ENCODE data around the gene PSMA8. TPM values are rescaled to one million over a fixed set of nuclear protein-coding genes. Genes with fewer than 3 reads are reported as not detected.

The PSMA8 gene
- total RNA-seq, 6 experiments from 2014 or later = not detected

- Mint-ChIP-seq H3K9me3 (no peaks in the 10 kb centered on the region), H3K27ac (no peak overlapping the region), H3K36me3 (ENCODE audit: low read depth) (no peaks in the 10 kb centered on the region), H3K4me3 (no peak overlapping the region), H3K27me3 (ENCODE audit: insufficient read depth) (peaks cover 3% of the 10 kb centered on the region), H3K4me1 (ENCODE audit: low read depth) (no peaks in the 10 kb centered on the region)
- DNase-seq = no peak
- no peak for TF ChIP-seq CTCF (IDR thresholded peaks at IDR 0.05)
Observed at GRCh38 chr18:26208977-26209376, 75.3 kb downstream of the PSMA8 start.

GRCh38 chr18:26210147-26210546 lies 76.5 kb downstream of the PSMA8 start:
- H3K36me3 Mint-ChIP-seq (ENCODE audit: low read depth) = no peaks in the 10 kb centered on the region
- H3K27ac Mint-ChIP-seq = no peak overlapping the region
- H3K4me1 Mint-ChIP-seq (ENCODE audit: low read depth) = no peaks in the 10 kb centered on the region
- peaks cover 9% of the 10 kb centered on the region for H3K27me3 Mint-ChIP-seq (ENCODE audit: insufficient read depth)
- no peak overlapping the region for H3K4me3 Mint-ChIP-seq
- no peak for DNase-seq
- no peak for TF ChIP-seq CTCF (IDR thresholded peaks at IDR 0.05)
- H3K9me3 Mint-ChIP-seq = no peaks in the 10 kb centered on the region

- no peaks in the 10 kb centered on the region for H3K4me1 Mint-ChIP-seq (ENCODE audit: low read depth)
- no peak for DNase-seq
- no peak overlapping the region for H3K27ac Mint-ChIP-seq
- no peaks in the 10 kb centered on the region for H3K9me3 Mint-ChIP-seq
- H3K27me3 Mint-ChIP-seq (ENCODE audit: insufficient read depth) = peaks cover 8% of the 10 kb centered on the region; the same call in 1 of the 2 replicates
- H3K4me3 Mint-ChIP-seq = peak overlapping the region; percentile 37; the same call in 1 of the 2 replicates
- TF ChIP-seq CTCF (IDR thresholded peaks at IDR 0.05) = no peak
- H3K36me3 Mint-ChIP-seq (ENCODE audit: low read depth) = no peaks in the 10 kb centered on the region
Observed at GRCh38 chr18:26215247-26215970, 81.7 kb downstream of the PSMA8 start.

DNA sequence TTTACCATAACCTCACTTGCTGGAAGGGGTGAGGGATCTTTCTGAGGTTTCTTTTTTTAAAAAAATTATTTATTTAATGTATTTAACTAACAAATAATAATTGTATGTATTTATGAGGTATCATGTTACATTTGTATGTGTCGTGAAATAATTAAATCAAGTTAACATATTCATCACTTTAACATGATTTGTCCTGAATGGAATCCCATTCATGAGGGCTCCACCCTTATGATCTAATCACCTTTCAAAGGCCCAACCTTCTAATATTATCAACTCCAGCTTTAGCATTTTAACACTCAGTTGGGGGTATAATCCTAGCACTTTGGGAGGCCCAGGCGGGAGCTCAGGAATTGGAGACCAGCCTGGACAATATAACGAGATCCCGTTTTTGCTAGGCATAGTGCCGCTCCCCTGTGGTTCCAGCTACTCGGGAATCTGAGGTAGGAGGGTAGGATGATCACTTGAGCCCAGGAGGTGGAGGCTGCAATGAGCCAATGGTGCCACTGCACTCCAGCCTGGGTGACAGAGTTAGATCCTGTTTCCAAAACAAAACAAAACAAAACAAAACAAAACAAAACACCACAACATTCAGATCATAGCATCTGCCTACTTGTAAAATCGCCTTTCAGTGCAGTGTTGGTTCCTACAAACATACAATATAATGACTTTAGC lies 91.5 kb downstream of the PSMA8 start:
- Mint-ChIP-seq H3K36me3 (ENCODE audit: low read depth) (no peaks in the 10 kb centered on the region), H3K4me3 (peak overlapping the region; percentile 93), H3K27ac (0 out of 2 replicates have a peak overlapping the region, but pooled peaks have one; percentile 86), H3K27me3 (ENCODE audit: insufficient read depth) (peaks cover 5% of the 10 kb centered on the region), H3K4me1 (ENCODE audit: low read depth) (peaks cover 15% of the 10 kb centered on the region; the same call in 1 of the 2 replicates), H3K9me3 (no peaks in the 10 kb centered on the region)
- TF ChIP-seq CTCF (IDR thresholded peaks at IDR 0.05) = no peak
- DNase-seq = no peak

- H3K27ac Mint-ChIP-seq = peak overlapping the region; percentile 86
- peak overlapping the region; percentile 93 for H3K4me3 Mint-ChIP-seq
- H3K27me3 Mint-ChIP-seq (ENCODE audit: insufficient read depth) = peaks cover 3% of the 10 kb centered on the region
- no peak for TF ChIP-seq CTCF (IDR thresholded peaks at IDR 0.05)
- H3K36me3 Mint-ChIP-seq (ENCODE audit: low read depth) = no peaks in the 10 kb centered on the region
- H3K4me1 Mint-ChIP-seq (ENCODE audit: low read depth) = peaks cover 15% of the 10 kb centered on the region; the same call in 1 of the 2 replicates
- DNase-seq = no peak
- no peaks in the 10 kb centered on the region for H3K9me3 Mint-ChIP-seq
Observed at GRCh38 chr18:26225915-26226228, 92.2 kb downstream of the PSMA8 start.

Data from HFFc6 (cell line).